ENCODE measurements around the gene G6PC3. TPM values are rescaled to one million over a fixed set of nuclear protein-coding genes. Genes with fewer than 3 reads are reported as not detected.
A peak's percentile ranks its signal among the peaks of the same experiment; 100 is the strongest.
"Not testable (repeated sequence)": the region's sequence is repeated elsewhere in the genome, so short reads cannot be mapped to it uniquely, and the experiment has no call there.

G6PC3 gene
- total RNA-seq, 1 donor from 2014 or later, result 36.3 TPM

GRCh38 chr17:44118427-44119050 is 48.0 kb downstream of the G6PC3 start:
- peaks cover 9% of the 10 kb centered on the region for H3K27me3 Mint-ChIP-seq (ENCODE audit: low read depth)
- no peak for DNase-seq (ENCODE audit: low spot score)
- no peaks in the 10 kb centered on the region for H3K36me3 Mint-ChIP-seq (ENCODE audit: low read depth)
- H3K4me3 Mint-ChIP-seq (ENCODE audit: low read depth), result no peak overlapping the region
- no peak overlapping the region for H3K27ac Mint-ChIP-seq
- intact Hi-C loops (cut with micrococcal nuclease), result no loop called here
- H3K9me3 Mint-ChIP-seq, result no peaks in the 10 kb centered on the region
- peaks cover 12% of the 10 kb centered on the region for H3K4me1 Mint-ChIP-seq (ENCODE audit: low read depth)

GRCh38 chr17:44119062-44119461 is 48.5 kb downstream of the G6PC3 start:
- intact Hi-C loops (cut with micrococcal nuclease), result no loop called here
- H3K4me3 Mint-ChIP-seq (ENCODE audit: low read depth), result no peak overlapping the region
- no peaks in the 10 kb centered on the region for H3K9me3 Mint-ChIP-seq
- H3K36me3 Mint-ChIP-seq (ENCODE audit: low read depth), result no peaks in the 10 kb centered on the region
- H3K4me1 Mint-ChIP-seq (ENCODE audit: low read depth), result peaks cover 14% of the 10 kb centered on the region
- H3K27ac Mint-ChIP-seq, result no peak overlapping the region
- peaks cover 9% of the 10 kb centered on the region for H3K27me3 Mint-ChIP-seq (ENCODE audit: low read depth)
- no peak for DNase-seq (ENCODE audit: low spot score)

GRCh38 chr17:44119798-44120197 is 49.3 kb downstream of the G6PC3 start:
- no peaks in the 10 kb centered on the region for H3K9me3 Mint-ChIP-seq
- no peak for DNase-seq (ENCODE audit: low spot score)
- no peak overlapping the region for H3K27ac Mint-ChIP-seq
- no peaks in the 10 kb centered on the region for H3K36me3 Mint-ChIP-seq (ENCODE audit: low read depth)
- no peak overlapping the region for H3K4me3 Mint-ChIP-seq (ENCODE audit: low read depth)
- H3K4me1 Mint-ChIP-seq (ENCODE audit: low read depth), result peaks cover 17% of the 10 kb centered on the region
- intact Hi-C loops (cut with micrococcal nuclease), result loop anchor here (5.0 kb wide), 1 partner anchor 47 kb away; the partner anchor contains the start of gene G6PC3
- peaks cover 9% of the 10 kb centered on the region for H3K27me3 Mint-ChIP-seq (ENCODE audit: low read depth)

DNA sequence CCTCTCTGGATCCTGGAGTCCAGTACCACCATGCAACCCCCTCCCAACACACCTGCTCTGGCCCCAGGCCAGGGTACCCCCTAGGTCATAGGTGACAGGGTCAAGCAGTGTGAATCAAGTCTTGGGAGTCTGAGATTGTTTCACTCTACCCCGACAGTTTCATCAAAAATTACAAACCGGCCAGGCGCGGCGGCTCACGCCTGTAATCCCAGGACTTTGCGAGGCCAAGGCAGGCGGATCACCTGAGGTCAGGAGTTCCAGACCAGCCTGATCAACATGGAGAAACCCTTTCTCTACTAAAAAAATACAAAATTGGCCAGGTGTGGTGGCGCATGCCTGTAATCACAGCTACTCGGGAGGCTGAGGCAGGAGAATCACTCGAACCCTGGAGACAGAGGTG is 49.7 kb downstream of the G6PC3 start:
- peaks cover 17% of the 10 kb centered on the region for H3K4me1 Mint-ChIP-seq (ENCODE audit: low read depth)
- not testable (repeated sequence) for H3K27ac Mint-ChIP-seq; H3K27me3 Mint-ChIP-seq (ENCODE audit: low read depth); H3K36me3 Mint-ChIP-seq (ENCODE audit: low read depth); H3K9me3 Mint-ChIP-seq; H3K4me3 Mint-ChIP-seq (ENCODE audit: low read depth); DNase-seq (ENCODE audit: low spot score)
- intact Hi-C loops (cut with micrococcal nuclease), result loop anchor here (5.0 kb wide), 1 partner anchor 48 kb away; the partner anchor contains the start of gene G6PC3

- Mint-ChIP-seq H3K36me3 (ENCODE audit: low read depth) (no peaks in the 10 kb centered on the region), H3K4me3 (ENCODE audit: low read depth) (no peak overlapping the region), H3K9me3 (no peaks in the 10 kb centered on the region), H3K4me1 (ENCODE audit: low read depth) (peaks cover 17% of the 10 kb centered on the region), H3K27me3 (ENCODE audit: low read depth) (peaks cover 9% of the 10 kb centered on the region), H3K27ac (no peak overlapping the region)
- no peak for DNase-seq (ENCODE audit: low spot score)
- intact Hi-C loops (cut with micrococcal nuclease), result loop anchor here (5.0 kb wide), 1 partner anchor 49 kb away; the partner anchor contains the start of gene G6PC3
Measured at GRCh38 chr17:44120851-44121605, 50.5 kb downstream of the G6PC3 start.

- peaks cover 9% of the 10 kb centered on the region for H3K27me3 Mint-ChIP-seq (ENCODE audit: low read depth)
- no peak for DNase-seq (ENCODE audit: low spot score)
- no peaks in the 10 kb centered on the region for H3K9me3 Mint-ChIP-seq
- no peaks in the 10 kb centered on the region for H3K36me3 Mint-ChIP-seq (ENCODE audit: low read depth)
- intact Hi-C loops (cut with micrococcal nuclease), result loop anchor here (2.0 to 5.0 kb wide), 2 partner anchors 35 to 50 kb away; partner anchors contain the start of gene G6PC3
- peak overlapping the region; percentile 86 for H3K4me3 Mint-ChIP-seq (ENCODE audit: low read depth)
- H3K4me1 Mint-ChIP-seq (ENCODE audit: low read depth), result peaks cover 17% of the 10 kb centered on the region
- peak overlapping the region; percentile 72 for H3K27ac Mint-ChIP-seq
Measured at GRCh38 chr17:44121997-44122815, 51.7 kb downstream of the G6PC3 start.

DNA sequence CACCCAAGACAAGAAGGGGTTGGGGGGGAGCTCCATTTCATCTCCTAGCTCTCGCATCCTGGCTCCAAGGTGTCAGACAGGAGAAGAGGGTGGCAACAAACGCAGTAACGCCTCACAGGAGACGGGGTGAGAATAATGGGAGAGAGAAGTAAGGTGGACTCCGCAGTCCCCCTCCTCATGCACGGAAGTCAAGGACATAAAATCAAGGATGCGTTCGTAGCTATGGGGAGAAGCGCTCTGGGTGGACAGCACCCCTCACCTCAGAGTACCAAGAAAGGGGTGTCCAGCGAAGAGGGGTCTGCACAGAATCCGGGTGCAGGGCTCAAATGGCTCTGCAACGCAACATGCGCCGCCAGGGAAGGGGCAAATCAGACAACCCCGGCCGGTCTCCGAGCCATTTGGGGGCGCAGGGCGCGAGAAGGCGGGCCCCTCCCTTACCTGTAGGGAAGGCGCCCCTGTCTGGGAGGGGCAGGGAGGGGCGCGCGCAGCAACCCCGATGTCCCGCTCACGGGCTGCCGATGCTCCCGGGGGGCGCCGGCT is 52.4 kb downstream of the G6PC3 start:
- Mint-ChIP-seq H3K27ac (peak overlapping the region; percentile 72), H3K4me3 (ENCODE audit: low read depth) (peak overlapping the region; percentile 86), H3K36me3 (ENCODE audit: low read depth) (no peaks in the 10 kb centered on the region), H3K27me3 (ENCODE audit: low read depth) (peaks cover 9% of the 10 kb centered on the region), H3K9me3 (no peaks in the 10 kb centered on the region), H3K4me1 (ENCODE audit: low read depth) (peaks cover 17% of the 10 kb centered on the region)
- intact Hi-C loops (cut with micrococcal nuclease), result loop anchor here (1.0 to 5.0 kb wide), 4 partner anchors 18 to 202 kb away; partner anchors contain the start of genes G6PC3 and HROB
- no peak for DNase-seq (ENCODE audit: low spot score)

DNA sequence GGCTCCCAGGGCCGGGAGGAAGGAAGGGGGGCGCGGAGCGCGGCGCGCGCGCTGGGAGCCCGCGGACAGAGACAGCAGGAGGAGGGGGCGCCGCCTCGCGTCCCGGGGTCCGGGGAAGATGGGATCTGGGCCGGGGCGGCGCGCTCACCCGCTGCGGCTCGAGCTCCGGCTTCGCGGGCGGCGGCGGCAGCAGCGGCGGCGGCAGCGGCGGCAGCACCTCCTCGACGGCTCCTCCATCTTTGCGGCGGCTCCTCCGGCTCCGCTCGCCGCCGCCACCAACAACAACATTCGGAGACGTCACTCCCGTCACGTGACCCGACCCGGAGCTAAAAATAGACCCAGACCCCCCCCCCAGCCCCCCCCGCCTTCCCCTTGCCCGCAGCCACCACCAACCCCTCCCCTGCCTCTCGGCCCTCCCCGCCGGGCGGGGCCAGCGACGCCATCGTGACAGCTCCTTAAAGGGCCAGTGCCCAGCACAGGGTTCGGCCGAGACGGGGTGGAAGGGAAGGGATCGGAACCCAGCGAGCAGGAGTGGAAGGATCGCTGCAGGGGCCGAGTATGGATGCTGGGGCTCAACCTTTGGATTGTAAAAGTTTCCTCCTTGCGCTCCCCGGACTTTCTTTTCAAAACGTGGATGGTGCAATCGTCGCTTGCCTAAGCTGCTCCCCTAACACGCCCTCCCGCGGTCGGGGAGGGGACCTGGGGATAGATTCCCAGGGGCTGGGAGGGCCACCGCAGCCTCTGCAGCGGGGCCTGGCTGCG is 53.0 kb downstream of the G6PC3 start, which contains the start of gene HDAC5:
Gene HDAC5, minus strand, starts transcription at position 286 of the 762 bp plus-strand sequence. CDS start 6,126 bp downstream, outside the sequence.
- Mint-ChIP-seq H3K27ac (peak within 1 kb of the TSS; percentile 95), H3K4me3 (ENCODE audit: low read depth) (peak within 1 kb of the TSS; percentile 90), H3K36me3 (ENCODE audit: low read depth) (no peaks in the 10 kb centered on the region), H3K27me3 (ENCODE audit: low read depth) (peaks cover 9% of the 10 kb centered on the region), H3K4me1 (ENCODE audit: low read depth) (peaks cover 17% of the 10 kb centered on the region), H3K9me3 (no peaks in the 10 kb centered on the region)
- DNase-seq (ENCODE audit: low spot score), result peak; percentile 93
- intact Hi-C loops (cut with micrococcal nuclease), result loop anchor here (1.0 to 5.0 kb wide), 4 partner anchors 18 to 202 kb away; partner anchors contain the start of genes G6PC3 and HROB

DNA sequence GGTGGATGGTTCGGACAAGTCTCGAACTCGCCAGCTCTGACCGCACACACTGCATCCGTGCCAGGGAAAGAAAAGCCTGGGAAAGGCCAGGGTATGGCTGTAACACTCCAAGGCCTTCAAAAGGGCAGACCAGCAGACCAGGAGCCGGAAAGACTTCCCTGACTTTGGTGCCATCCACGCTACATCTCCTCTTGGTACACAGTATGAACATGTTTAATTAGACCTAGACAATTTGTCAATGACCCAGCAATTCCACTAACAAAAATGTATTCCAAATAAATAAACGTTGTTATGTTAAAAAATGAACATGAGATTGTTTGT is 53.5 kb downstream of the G6PC3 start:
- intact Hi-C loops (cut with micrococcal nuclease), result loop anchor here (5.0 kb wide), 1 partner anchor 52 kb away; the partner anchor contains the start of gene G6PC3
- H3K4me3 Mint-ChIP-seq (ENCODE audit: low read depth), result peak overlapping the region; percentile 90
- no peak for DNase-seq (ENCODE audit: low spot score)
- no peaks in the 10 kb centered on the region for H3K9me3 Mint-ChIP-seq
- H3K4me1 Mint-ChIP-seq (ENCODE audit: low read depth), result peaks cover 17% of the 10 kb centered on the region
- H3K27me3 Mint-ChIP-seq (ENCODE audit: low read depth), result peaks cover 9% of the 10 kb centered on the region
- peak overlapping the region; percentile 95 for H3K27ac Mint-ChIP-seq
- H3K36me3 Mint-ChIP-seq (ENCODE audit: low read depth), result no peaks in the 10 kb centered on the region
